ENCODE data around the gene TTC31.

DNA sequence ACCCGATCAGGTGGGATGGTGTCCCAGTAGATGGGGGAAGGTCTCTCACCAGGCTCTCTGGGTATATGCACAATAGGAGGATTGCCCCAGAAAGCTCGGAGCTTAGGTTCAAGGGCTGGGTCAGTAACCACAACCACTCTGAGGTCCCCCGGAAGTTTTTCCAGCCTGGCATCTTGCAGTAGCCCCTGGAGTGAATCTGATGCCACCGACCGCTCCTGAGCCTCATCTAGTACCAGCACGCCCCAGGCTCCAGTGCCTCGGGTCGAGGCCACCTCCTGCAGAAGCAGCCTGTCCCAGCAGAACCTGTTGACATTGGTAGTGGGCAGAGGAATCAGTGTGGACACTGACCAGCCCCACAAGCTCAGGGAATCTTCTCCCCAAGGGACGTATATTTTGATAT, 41.1 kb downstream of the TTC31 start:
- TF ChIP-seq, protein P1, sequence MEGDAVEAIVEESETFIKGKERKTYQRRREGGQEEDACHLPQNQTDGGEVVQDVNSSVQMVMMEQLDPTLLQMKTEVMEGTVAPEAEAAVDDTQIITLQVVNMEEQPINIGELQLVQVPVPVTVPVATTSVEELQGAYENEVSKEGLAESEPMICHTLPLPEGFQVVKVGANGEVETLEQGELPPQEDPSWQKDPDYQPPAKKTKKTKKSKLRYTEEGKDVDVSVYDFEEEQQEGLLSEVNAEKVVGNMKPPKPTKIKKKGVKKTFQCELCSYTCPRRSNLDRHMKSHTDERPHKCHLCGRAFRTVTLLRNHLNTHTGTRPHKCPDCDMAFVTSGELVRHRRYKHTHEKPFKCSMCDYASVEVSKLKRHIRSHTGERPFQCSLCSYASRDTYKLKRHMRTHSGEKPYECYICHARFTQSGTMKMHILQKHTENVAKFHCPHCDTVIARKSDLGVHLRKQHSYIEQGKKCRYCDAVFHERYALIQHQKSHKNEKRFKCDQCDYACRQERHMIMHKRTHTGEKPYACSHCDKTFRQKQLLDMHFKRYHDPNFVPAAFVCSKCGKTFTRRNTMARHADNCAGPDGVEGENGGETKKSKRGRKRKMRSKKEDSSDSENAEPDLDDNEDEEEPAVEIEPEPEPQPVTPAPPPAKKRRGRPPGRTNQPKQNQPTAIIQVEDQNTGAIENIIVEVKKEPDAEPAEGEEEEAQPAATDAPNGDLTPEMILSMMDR (conservative IDR thresholded peaks at IDR 0.05; ENCODE audit: low read depth, low read length): no peak
- TF ChIP-seq EZH2 (IDR thresholded peaks at IDR 0.05; ENCODE audit: borderline replicate concordance, low read depth, low read length, poor library complexity, severe bottlenecking): no peak
